Activated naive CD4-positive, alpha-beta T cell treated with anti-CD3 and anti-CD28 coated beads, Interleukin-2, amount 50 U/mL, for 24 hours (primary cell): ENCODE measurements around the gene EVC.
A peak's percentile ranks its signal among the peaks of the same experiment; 100 is the strongest.

Experiments
- H3K27ac Mint-ChIP-seq: one replicate; pipeline ENCODE4 v1.8.0; 2021; ENCODE audit warnings: mild to moderate bottlenecking, mixed read lengths
- H3K27me3 Mint-ChIP-seq: one replicate; pipeline ENCODE4 v1.8.0; 2021; ENCODE audit warnings: mixed read lengths
- H3K36me3 Mint-ChIP-seq: one replicate; pipeline ENCODE4 v1.8.0; 2021; ENCODE audit warnings: mixed read lengths
- H3K4me1 Mint-ChIP-seq: one replicate; pipeline ENCODE4 v1.8.0; 2021; ENCODE audit warnings: mixed read lengths
- H3K4me3 Mint-ChIP-seq: one replicate; pipeline ENCODE4 v1.8.0; 2021; ENCODE audit warnings: mild to moderate bottlenecking, mixed read lengths
- H3K9me3 Mint-ChIP-seq: one replicate; pipeline ENCODE4 v1.8.0; 2021; ENCODE audit warnings: mixed read lengths

Gene EVC

GRCh38 chr4:5704276-5704675 lies 6.7 kb upstream of the EVC start:
- no peak overlapping the region for H3K4me3 Mint-ChIP-seq
- no peak overlapping the region for H3K27ac Mint-ChIP-seq
- H3K9me3 Mint-ChIP-seq: no peaks in the 10 kb centered on the region
- no peaks in the 10 kb centered on the region for H3K4me1 Mint-ChIP-seq
- peaks cover 1% of the 10 kb centered on the region for H3K36me3 Mint-ChIP-seq
- H3K27me3 Mint-ChIP-seq: peaks cover 17% of the 10 kb centered on the region

GRCh38 chr4:5705647-5706320 lies 5.2 kb upstream of the EVC start:
- Mint-ChIP-seq H3K4me1 (peaks cover 4% of the 10 kb centered on the region), H3K4me3 (no peak overlapping the region), H3K27me3 (peaks cover 28% of the 10 kb centered on the region), H3K36me3 (peaks cover 1% of the 10 kb centered on the region), H3K27ac (no peak overlapping the region), H3K9me3 (no peaks in the 10 kb centered on the region)

GRCh38 chr4:5706486-5707290 lies 4.3 kb upstream of the EVC start:
- Mint-ChIP-seq H3K36me3 (peaks cover 1% of the 10 kb centered on the region), H3K27me3 (peaks cover 29% of the 10 kb centered on the region), H3K4me3 (no peak overlapping the region), H3K9me3 (no peaks in the 10 kb centered on the region), H3K27ac (no peak overlapping the region), H3K4me1 (peaks cover 5% of the 10 kb centered on the region)

- Mint-ChIP-seq H3K4me1 (peaks cover 5% of the 10 kb centered on the region), H3K4me3 (no peak overlapping the region), H3K36me3 (peaks cover 1% of the 10 kb centered on the region), H3K27ac (no peak overlapping the region), H3K27me3 (peaks cover 32% of the 10 kb centered on the region), H3K9me3 (no peaks in the 10 kb centered on the region)
These were observed 3.6 kb upstream of the EVC start for GRCh38 chr4:5707366-5707765.

- no peak overlapping the region for H3K27ac Mint-ChIP-seq
- no peak overlapping the region for H3K4me3 Mint-ChIP-seq
- peaks cover 36% of the 10 kb centered on the region for H3K27me3 Mint-ChIP-seq
- H3K36me3 Mint-ChIP-seq: peaks cover 1% of the 10 kb centered on the region
- no peaks in the 10 kb centered on the region for H3K9me3 Mint-ChIP-seq
- H3K4me1 Mint-ChIP-seq: peaks cover 5% of the 10 kb centered on the region
These were observed 3.1 kb upstream of the EVC start for GRCh38 chr4:5707778-5708448.

GRCh38 chr4:5708449-5709206 lies 2.4 kb upstream of the EVC start, which contains the start of gene EVC2:
Gene EVC2, minus strand, starts transcription at chr4:5708559. Its CDS starts 46 bp downstream, at chr4:5708513.
- Mint-ChIP-seq H3K4me3 (no peak within 1 kb of the TSS), H3K36me3 (peaks cover under 1% of the 10 kb centered on the region), H3K27ac (no peak within 1 kb of the TSS), H3K9me3 (no peaks in the 10 kb centered on the region), H3K4me1 (peaks cover 5% of the 10 kb centered on the region), H3K27me3 (peaks cover 36% of the 10 kb centered on the region)

- Mint-ChIP-seq H3K27me3 (peaks cover 34% of the 10 kb centered on the region), H3K4me3 (no peak overlapping the region), H3K4me1 (peaks cover 5% of the 10 kb centered on the region), H3K27ac (no peak overlapping the region), H3K9me3 (peaks cover 5% of the 10 kb centered on the region), H3K36me3 (no peaks in the 10 kb centered on the region)
These were observed 1.8 kb upstream of the EVC start for GRCh38 chr4:5709207-5709575.

- Mint-ChIP-seq H3K4me3 (peak overlapping the region; percentile 23), H3K36me3 (no peaks in the 10 kb centered on the region), H3K27ac (no peak overlapping the region), H3K27me3 (peaks cover 34% of the 10 kb centered on the region), H3K4me1 (peaks cover 5% of the 10 kb centered on the region), H3K9me3 (peaks cover 10% of the 10 kb centered on the region)
These were observed 688 bp upstream of the EVC start for GRCh38 chr4:5710065-5710960.

- H3K27me3 Mint-ChIP-seq: peaks cover 31% of the 10 kb centered on the region
- H3K4me3 Mint-ChIP-seq: no peak overlapping the region
These were observed 631 bp downstream of the EVC start for GRCh38 chr4:5711479-5712184.

GRCh38 chr4:5712517-5712916 lies 1.5 kb downstream of the EVC start:
- H3K9me3 Mint-ChIP-seq: peaks cover 18% of the 10 kb centered on the region
- H3K27ac Mint-ChIP-seq: no peak overlapping the region
- peaks cover 24% of the 10 kb centered on the region for H3K27me3 Mint-ChIP-seq
- no peaks in the 10 kb centered on the region for H3K36me3 Mint-ChIP-seq
- peaks cover 5% of the 10 kb centered on the region for H3K4me1 Mint-ChIP-seq
- no peak overlapping the region for H3K4me3 Mint-ChIP-seq

More at GRCh38 chr4:5711479-5712184, 631 bp downstream of the EVC start:
- peaks cover 10% of the 10 kb centered on the region for H3K9me3 Mint-ChIP-seq
- H3K36me3 Mint-ChIP-seq: no peaks in the 10 kb centered on the region
- peaks cover 5% of the 10 kb centered on the region for H3K4me1 Mint-ChIP-seq
- no peak overlapping the region for H3K27ac Mint-ChIP-seq

GRCh38 chr4:5712931-5713330 lies 1.9 kb downstream of the EVC start:
- no peak overlapping the region for H3K4me3 Mint-ChIP-seq
- H3K27ac Mint-ChIP-seq: no peak overlapping the region
- H3K36me3 Mint-ChIP-seq: no peaks in the 10 kb centered on the region
- H3K9me3 Mint-ChIP-seq: peaks cover 22% of the 10 kb centered on the region
- H3K27me3 Mint-ChIP-seq: peaks cover 21% of the 10 kb centered on the region
- H3K4me1 Mint-ChIP-seq: peaks cover 5% of the 10 kb centered on the region

- Mint-ChIP-seq H3K27ac (no peak overlapping the region), H3K4me1 (peaks cover 5% of the 10 kb centered on the region), H3K36me3 (no peaks in the 10 kb centered on the region), H3K4me3 (no peak overlapping the region), H3K9me3 (peaks cover 22% of the 10 kb centered on the region), H3K27me3 (peaks cover 19% of the 10 kb centered on the region)
These were observed 2.9 kb downstream of the EVC start for GRCh38 chr4:5713861-5714260.

GRCh38 chr4:5715357-5715756 lies 4.4 kb downstream of the EVC start:
- peaks cover 22% of the 10 kb centered on the region for H3K9me3 Mint-ChIP-seq
- peaks cover 5% of the 10 kb centered on the region for H3K4me1 Mint-ChIP-seq
- no peak overlapping the region for H3K4me3 Mint-ChIP-seq
- H3K27me3 Mint-ChIP-seq: peaks cover 14% of the 10 kb centered on the region
- H3K27ac Mint-ChIP-seq: no peak overlapping the region
- no peaks in the 10 kb centered on the region for H3K36me3 Mint-ChIP-seq

- Mint-ChIP-seq H3K4me1 (no peaks in the 10 kb centered on the region), H3K27me3 (peaks cover 9% of the 10 kb centered on the region), H3K27ac (no peak overlapping the region)
These were observed 5.4 kb downstream of the EVC start for GRCh38 chr4:5716391-5716790.

More at GRCh38 chr4:5716391-5716790, 5.4 kb downstream of the EVC start:
- Mint-ChIP-seq H3K4me3 (no peak overlapping the region), H3K36me3 (no peaks in the 10 kb centered on the region), H3K9me3 (peaks cover 22% of the 10 kb centered on the region)
